ENCODE data around the gene DHX9.

- TF ChIP-seq, protein P1, sequence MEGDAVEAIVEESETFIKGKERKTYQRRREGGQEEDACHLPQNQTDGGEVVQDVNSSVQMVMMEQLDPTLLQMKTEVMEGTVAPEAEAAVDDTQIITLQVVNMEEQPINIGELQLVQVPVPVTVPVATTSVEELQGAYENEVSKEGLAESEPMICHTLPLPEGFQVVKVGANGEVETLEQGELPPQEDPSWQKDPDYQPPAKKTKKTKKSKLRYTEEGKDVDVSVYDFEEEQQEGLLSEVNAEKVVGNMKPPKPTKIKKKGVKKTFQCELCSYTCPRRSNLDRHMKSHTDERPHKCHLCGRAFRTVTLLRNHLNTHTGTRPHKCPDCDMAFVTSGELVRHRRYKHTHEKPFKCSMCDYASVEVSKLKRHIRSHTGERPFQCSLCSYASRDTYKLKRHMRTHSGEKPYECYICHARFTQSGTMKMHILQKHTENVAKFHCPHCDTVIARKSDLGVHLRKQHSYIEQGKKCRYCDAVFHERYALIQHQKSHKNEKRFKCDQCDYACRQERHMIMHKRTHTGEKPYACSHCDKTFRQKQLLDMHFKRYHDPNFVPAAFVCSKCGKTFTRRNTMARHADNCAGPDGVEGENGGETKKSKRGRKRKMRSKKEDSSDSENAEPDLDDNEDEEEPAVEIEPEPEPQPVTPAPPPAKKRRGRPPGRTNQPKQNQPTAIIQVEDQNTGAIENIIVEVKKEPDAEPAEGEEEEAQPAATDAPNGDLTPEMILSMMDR (IDR thresholded peaks at IDR 0.05; ENCODE audit: low read depth, low read length), result no peak
- TF ChIP-seq, protein P2, sequence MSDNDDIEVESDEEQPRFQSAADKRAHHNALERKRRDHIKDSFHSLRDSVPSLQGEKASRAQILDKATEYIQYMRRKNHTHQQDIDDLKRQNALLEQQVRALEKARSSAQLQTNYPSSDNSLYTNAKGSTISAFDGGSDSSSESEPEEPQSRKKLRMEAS (IDR thresholded peaks at IDR 0.05; ENCODE audit: low read depth, low read length), result no peak
Measured at GRCh38 chr1:182861994-182862393, 22.8 kb downstream of the DHX9 start.

All from NB4 (cell line).